NCI-H446 (cell line): Measurements from ENCODE around the gene CCDC61.

Source experiments
- DNase-seq, 2 experiments: peaks; one replicate each; lab custom pipeline; 2025; lab: John Stamatoyannopoulos, UW

Gene CCDC61

GRCh38 chr19:46015687-46016425 is 20.6 kb downstream of the CCDC61 start:
- peak in 1 of 2 experiments; percentile 20 for DNase-seq

- peak; percentile 51 to 85 for DNase-seq
These were observed 21.3 kb downstream of the CCDC61 start for GRCh38 chr19:46016426-46017094.

DNA sequence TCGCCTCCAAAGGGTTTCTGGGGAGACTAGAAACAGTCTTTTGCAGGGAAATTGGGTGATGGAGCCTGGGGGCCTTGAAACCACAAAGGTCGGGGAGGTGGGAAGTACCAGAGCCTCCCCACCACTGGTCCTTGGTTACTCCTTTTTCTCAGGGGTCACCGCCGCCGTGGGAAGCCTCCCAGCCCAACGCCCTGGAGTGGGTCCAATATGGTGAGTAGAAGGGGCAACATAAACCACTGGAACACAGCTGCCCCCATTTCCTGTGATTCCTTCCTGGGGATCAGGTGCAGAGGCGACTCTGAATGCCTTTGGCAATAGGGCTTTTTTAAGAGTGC is 21.8 kb downstream of the CCDC61 start:
- no peak for DNase-seq

DNA sequence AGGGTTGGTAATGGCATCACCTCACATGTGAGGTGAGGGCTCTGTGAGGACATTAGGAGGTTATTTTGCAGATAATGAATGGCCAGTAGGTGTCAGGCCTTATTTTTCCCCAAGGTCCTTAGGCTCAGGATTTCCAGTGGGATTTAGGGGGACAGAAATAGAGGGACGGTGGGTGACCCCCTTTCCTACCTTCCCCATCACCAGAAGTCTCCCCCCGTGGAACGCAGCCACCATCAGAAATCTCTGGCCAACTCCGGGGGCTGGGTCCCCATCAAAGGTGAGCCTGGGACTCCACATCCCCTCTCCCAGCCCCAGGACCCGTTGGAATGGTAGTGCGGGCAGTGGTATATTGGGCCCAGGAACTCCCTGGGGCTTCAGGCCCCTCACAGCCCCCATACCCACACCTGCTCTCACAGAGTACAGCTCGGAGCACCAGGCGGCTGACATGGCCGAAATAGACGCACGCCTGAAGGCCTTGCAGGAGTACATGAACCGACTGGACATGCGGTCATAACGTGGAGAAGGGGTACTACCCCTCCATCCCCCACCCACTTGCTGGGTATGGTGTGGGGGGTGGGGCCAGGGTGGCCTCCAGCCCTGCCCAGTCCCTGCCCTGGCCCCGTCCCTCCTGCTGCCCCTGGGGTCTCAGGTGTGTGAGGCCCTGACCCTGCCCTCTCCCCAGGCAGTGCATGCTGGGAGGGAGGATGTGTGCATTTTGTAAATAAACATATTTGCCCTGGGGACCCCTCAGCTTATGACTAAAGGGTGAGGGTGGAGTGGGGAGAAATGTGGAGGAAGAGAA is 22.8 kb downstream of the CCDC61 start:
- DNase-seq: no peak

DNA sequence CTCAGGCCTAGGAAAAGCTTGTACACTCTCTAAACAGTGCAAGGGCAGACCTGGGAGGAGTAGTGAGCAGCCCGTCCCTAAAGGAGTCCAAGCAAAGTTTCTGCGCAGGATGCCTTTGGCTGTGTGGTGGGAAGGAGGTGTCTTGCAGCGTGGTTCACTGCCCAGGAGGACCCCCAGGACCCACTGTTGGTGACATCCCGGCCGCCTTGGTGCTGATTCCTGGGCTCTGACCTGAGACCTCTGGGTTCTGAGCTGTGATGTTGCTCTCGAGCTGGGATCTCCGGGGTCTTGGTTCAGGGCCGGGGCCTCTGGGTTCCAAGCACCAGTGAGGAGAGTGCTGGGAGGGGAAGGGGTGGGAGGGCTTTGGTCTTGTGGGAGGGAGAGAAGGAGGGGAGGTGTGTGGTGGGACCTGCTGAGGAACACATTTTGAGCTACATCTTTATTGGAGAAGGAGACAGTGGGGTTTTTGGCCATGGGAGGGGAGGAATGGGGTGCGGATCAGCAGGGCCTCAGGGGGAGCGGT is 23.5 kb downstream of the CCDC61 start:
- no peak for DNase-seq

GRCh38 chr19:46019270-46019669 is 24.0 kb downstream of the CCDC61 start:
- no peak for DNase-seq

GRCh38 chr19:46020819-46021125 is 25.5 kb downstream of the CCDC61 start:
- no peak for DNase-seq

DNA sequence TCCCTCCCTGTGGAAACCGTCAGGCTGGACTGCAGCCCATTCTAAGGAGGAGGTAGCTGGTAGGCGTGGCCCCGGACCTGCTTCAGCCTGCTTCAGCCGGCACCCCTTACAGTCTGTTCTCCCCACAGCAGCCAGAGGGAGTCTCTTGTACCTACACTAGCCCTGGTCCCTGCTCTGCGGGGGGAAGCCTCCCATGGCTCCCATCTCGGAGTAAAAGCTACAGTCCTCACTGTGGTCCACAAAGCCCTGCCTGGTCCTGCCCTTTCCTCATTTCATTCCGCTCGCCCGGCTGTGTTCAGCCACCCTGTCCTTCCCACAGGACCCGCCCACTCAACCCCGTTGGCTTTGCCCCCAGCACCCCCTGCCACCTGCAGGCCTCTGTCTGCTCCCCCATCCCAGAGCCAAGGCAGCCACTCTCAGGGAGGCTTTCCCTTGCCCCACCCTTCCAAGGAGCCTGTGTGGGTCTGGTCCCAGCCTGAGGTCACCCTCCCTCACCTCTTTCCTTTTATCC is 26.3 kb downstream of the CCDC61 start:
- DNase-seq: no peak

GRCh38 chr19:46022061-46022430 is 26.8 kb downstream of the CCDC61 start:
- no peak for DNase-seq

GRCh38 chr19:46022431-46023310 is 27.4 kb downstream of the CCDC61 start, which contains the start of gene PGLYRP1:
Gene PGLYRP1 (minus strand): TSS chr19:46023053. CDS start chr19:46023021, 32 bp downstream.
- DNase-seq: no peak

GRCh38 chr19:46023311-46023779 is 28.1 kb downstream of the CCDC61 start:
- no peak for DNase-seq

DNA sequence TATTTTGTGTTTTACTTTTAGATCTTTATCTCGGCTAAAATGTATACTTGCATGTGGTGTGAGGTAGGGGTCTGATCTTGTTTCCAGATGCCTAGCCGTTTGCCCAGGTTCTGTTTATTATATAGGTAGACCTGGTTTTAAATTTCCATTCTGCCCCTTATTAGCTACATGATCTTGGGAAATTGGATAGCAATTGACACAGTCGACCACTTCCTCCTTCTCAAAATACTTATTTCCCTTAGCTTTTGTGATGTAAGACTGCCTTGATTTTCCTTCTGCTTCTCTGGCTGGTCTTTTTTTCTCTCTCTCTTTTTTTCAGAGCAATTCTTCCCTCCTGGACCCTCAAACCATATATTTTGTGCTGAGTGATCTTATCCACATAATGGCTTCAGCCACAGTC is 30.6 kb downstream of the CCDC61 start:
- DNase-seq: no peak

DNA sequence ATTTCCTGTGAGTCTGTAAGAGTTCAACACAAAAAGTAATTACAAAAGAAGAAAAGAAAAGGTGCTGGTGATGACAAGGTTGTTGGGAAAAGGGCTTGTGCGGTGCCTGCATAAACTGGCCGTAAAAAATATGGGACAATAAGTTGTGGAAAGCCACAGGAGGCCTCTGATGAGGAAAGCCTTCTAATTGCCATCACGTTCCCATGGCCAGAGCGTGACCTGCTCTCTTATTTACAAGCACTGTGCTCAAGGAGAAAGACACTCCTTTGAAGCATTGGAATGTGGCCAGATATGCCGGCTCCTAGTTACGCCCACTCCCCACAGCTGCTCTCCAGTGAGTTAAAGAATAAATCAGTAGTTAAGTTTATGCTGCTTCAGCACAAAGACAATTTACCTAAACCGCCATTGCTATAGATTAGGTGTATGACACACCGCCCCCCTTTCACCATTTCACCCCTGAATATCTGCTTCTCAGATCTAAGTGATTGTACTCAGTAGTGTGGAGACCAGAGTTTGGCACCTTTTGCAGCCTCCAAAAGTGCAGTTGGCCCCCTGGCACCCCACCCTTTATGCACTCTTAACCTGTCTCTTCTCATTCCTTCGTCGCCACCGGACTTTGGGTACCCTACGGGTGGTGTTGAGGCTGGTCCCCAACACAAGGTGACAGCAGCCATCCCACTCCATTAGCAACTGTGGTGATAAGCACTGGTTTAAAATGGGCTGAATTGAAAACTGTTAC is 35.7 kb downstream of the CCDC61 start:
- no peak for DNase-seq

DNA sequence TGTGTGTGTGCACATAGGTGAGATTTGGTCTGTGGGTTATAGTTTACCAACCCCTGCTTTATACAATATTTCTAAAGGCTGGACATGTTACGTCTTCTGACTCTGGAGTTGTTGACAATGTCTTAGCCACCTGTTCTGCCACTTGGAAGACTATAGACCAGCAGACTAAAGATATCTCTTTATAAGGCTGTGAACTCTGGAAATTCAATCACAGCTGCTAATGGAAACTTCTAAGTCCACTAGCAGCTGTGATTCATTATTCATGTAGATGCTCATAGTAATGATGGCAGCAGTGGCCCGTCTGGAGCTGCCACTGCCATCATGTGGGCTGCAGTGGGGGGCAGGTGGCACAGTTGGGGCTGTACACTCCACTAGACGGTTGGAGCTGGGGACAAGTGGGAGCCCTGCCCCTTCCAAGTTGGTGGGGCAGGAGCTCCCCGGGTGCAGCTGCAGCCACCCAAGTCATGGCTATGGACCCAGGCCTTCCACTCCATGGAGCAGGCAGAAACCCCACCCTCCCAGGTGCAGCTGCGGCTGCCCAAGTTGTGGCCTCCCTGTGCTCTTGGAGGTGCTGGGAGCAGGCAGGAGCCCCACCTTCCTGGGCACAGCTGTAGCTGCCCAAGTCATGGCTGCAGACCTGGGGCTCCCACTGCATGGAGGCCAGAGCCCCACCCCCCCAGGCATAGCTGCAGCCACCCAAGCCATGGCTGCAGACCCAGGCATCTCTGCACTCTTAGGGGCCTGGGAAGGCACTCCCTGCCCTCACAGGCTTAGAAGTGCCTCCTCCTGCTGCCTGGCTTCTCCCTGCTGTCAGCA is 36.7 kb downstream of the CCDC61 start:
- DNase-seq: no peak

DNA sequence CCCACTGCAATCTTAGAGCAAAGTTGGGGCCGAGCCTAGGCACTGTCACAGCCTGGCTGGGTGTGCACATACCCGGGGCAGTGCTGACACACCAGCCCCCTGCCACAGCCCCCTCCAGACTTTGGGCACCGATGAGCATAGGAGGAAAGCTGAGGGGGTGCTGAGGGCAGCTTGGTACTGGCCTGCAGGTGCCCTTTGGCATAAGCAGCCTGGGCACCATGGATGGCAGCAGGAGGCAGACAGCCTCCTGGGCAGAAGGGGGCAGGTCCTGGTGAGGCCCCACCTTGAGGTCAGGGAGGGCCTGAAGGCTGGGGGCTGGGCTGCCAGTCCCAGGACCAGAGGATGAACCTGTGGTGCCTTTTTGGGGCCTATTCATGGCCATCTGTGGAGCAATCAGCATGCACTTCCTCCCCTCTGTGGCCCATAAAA is 37.3 kb downstream of the CCDC61 start:
- no peak for DNase-seq

DNA sequence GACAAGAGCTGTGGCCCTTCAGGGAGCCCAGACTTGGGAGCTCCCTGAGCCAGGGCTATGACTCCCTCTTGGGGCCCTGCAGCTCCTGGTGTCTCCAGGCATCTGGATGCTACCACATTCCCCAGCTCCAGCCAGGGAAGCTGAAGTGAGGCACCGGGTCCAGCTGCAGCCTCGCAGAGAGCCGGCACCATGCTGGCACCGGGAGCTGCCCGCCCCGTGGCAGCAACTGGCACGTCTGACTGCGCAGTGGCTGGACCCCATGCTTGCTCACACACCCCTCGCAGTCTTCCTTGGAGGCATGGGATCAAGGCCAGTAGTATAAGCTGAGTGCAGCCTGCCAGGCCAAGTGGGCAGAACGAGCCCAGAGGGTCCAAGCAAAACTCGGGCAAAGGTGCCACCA is 38.1 kb downstream of the CCDC61 start:
- no peak for DNase-seq

DNA sequence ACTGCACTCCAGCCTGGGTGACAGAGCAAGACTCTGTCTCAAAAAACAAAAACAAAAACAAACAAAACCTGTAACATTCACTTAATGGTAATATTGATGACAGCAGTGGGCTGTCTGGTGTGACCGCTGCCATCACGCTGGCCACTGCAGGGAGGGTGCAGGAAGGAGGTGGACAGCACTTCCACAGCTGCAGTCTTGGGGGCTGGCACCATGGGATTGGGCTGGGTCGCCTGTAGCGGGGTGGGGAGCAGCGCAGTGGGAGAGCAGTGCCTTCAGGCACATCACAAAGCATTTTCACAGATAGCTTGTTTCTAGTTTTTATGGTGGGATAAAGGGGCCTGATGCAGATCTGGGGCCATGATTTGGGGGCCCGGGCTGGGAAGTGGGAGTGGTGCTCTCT is 40.3 kb downstream of the CCDC61 start:
- DNase-seq: no peak

- no peak for DNase-seq
These were observed 40.9 kb downstream of the CCDC61 start for GRCh38 chr19:46035986-46036743.

GRCh38 chr19:46036744-46037128 is 41.5 kb downstream of the CCDC61 start:
- DNase-seq: no peak
